ENCODE measurements around the gene RAB7A. TPM values are rescaled to one million over a fixed set of nuclear protein-coding genes. Genes with fewer than 3 reads are reported as not detected.

The RAB7A gene
- total and polyA plus RNA-seq, 2 of the 8 experiments (the other 6 are each of a cell fraction or from before 2014, with no cell fraction given) = 179 to 195 TPM

GRCh38 chr3:128736601-128737000, 10.6 kb downstream of the RAB7A start (continued):
- TF ChIP-seq KDM5A (IDR thresholded peaks at IDR 0.05; ENCODE audit: low read length) (no peak), TAF7 (optimal IDR thresholded peaks at IDR 0.05; ENCODE audit: borderline replicate concordance, low read depth, low read length) (no peak), RBBP5 (IDR thresholded peaks at IDR 0.05; ENCODE audit: borderline replicate concordance, low read depth, low read length) (no peak)

All from H1 (cell line).